HepG2 (cell line): ENCODE results near the gene TSPAN18. TPM values are rescaled to one million over a fixed set of nuclear protein-coding genes. Genes with fewer than 3 reads are reported as not detected.

Experiments
- ATAC-seq: fragments of 200-7000 bp; cut with Tn5 transposase; 3 replicates; pipeline ENCODE4 v1.9.1; 2020; ENCODE audit warnings: mild to moderate bottlenecking, moderate library complexity
- BruUV-seq: library from RNA; stranded (reverse); fragments of 400-500 nt; replicated peaks from 2 replicates; lab custom pipeline; 2021; lab: Mats Ljungman, UMichigan
- CTCF ChIA-PET: fragments of 300-600 bp; formaldehyde crosslinking; extraction: SDS; loops from one replicate; lab custom pipeline; 2021; ENCODE audit warnings: low total read pairs, inconsistent platforms, low intra/inter-chr PET ratio; lab: Yijun Ruan, JAX
- POLR2A ChIA-PET: fragments of 350-600 bp; sonication (Branson Sonifier 250); formaldehyde crosslinking; loops from one replicate; lab custom pipeline; 2020; ENCODE audit warnings: antibody characterized with exemption, inconsistent platforms; lab: Yijun Ruan, JAX
- DNase-seq: peaks from one replicate; pipeline ENCODE4 v3.0.0-alpha.2; 2015; ENCODE audit warnings: low spot score
- FAIRE-seq: peaks from 3 replicates; lab custom pipeline; 2011; peaks lifted over from hg19 to GRCh38; lab: Jason Lieb, UNC
- H2AFZ ChIP-seq: one replicate; pipeline ENCODE4 v1.6.1; 2011; ENCODE audit warnings: low read length, inconsistent platforms
- H3K27ac ChIP-seq: fragments of 300-600 bp; 3 replicates; pipeline ENCODE4 v1.8.0; 2011; ENCODE audit warnings: mixed run types, mild to moderate bottlenecking, mixed read lengths, low read length, inconsistent platforms; ENCODE audit not compliant: insufficient read depth; ENCODE audit errors: extremely low read length
- H3K27me3 ChIP-seq, 2 experiments: fragments of 200-600 bp in 1 of 2; 2 replicates in 1 of 2; 3 replicates in 1 of 2; pipeline versions ENCODE4 v1.6.0 to v1.8.0; 2011; ENCODE audit warnings: low read length in 2 of 2, mild to moderate bottlenecking in 2 of 2, moderate library complexity in 2 of 2, inconsistent platforms in 1 of 2; ENCODE audit not compliant: insufficient read depth in 2 of 2, control insufficient read depth in 1 of 2
- H3K36me3 ChIP-seq, 2 experiments: fragments of 200-600 bp in 1 of 2; replicated peaks in 1 of 2; 2 replicates in 1 of 2; 3 replicates in 1 of 2; pipeline versions ENCODE4 v1.5.1 to v1.8.0; 2011; ENCODE audit warnings: low read length in 2 of 2, inconsistent platforms in 1 of 2; ENCODE audit not compliant: insufficient read depth in 2 of 2, control insufficient read depth in 1 of 2
- H3K4me1 ChIP-seq: 2 replicates; pipeline ENCODE4 v1.5.1; 2012; ENCODE audit warnings: low read length, inconsistent platforms; ENCODE audit not compliant: insufficient read depth
- H3K4me2 ChIP-seq: 2 replicates; pipeline ENCODE4 v1.6.0; 2011; ENCODE audit warnings: low read depth, low read length, inconsistent platforms
- H3K4me3 ChIP-seq, 3 experiments: fragments of 200-600 bp in 1 of 3; sonication (generic), shearing (Covaris generic) in 1 of 3; replicated peaks in 1 of 3; 2 replicates each; pipeline ENCODE4 v1.5.1; 2011 to 2016; ENCODE audit warnings: low read length in 3 of 3, inconsistent platforms in 2 of 3, low read depth in 2 of 3, mild to moderate bottlenecking in 2 of 3, control low read depth in 1 of 3, mixed read lengths in 1 of 3; ENCODE audit not compliant: insufficient read depth in 1 of 3
- H3K79me2 ChIP-seq: one replicate; pipeline ENCODE4 v1.6.1; 2011; ENCODE audit warnings: low read length, inconsistent platforms; ENCODE audit not compliant: insufficient read depth
- H3K9ac ChIP-seq: 2 replicates; pipeline ENCODE4 v1.6.0; 2011; ENCODE audit warnings: mild to moderate bottlenecking, low read depth, low read length, inconsistent platforms; ENCODE audit not compliant: insufficient read depth
- H3K9me3 ChIP-seq: 2 replicates; pipeline ENCODE4 v1.5.1; 2012; ENCODE audit warnings: mild to moderate bottlenecking, low read length
- H4K20me1 ChIP-seq: 2 replicates; pipeline ENCODE4 v1.6.0; 2011; ENCODE audit warnings: inconsistent platforms, mild to moderate bottlenecking, low read length, moderate library complexity; ENCODE audit not compliant: insufficient read depth
- BRD4 ChIP-seq: sonication (generic); formaldehyde crosslinking; IDR thresholded peaks from 2 replicates; pipeline ENCODE4 v1.4.0; 2020; ENCODE audit warnings: missing genetic modification reagents
- CBX5 ChIP-seq: sonication (generic); formaldehyde crosslinking; IDR thresholded peaks from 2 replicates; pipeline ENCODE4 v1.4.0; 2020; ENCODE audit warnings: missing genetic modification reagents, borderline replicate concordance
- FIP1L1 ChIP-seq: fragments of 200-400 bp; formaldehyde crosslinking; IDR thresholded peaks from 2 replicates; pipeline ENCODE4 v1.6.1; 2018; ENCODE audit warnings: low read depth, mild to moderate bottlenecking, low read length, moderate library complexity, borderline replicate concordance; ENCODE audit not compliant: insufficient read depth
- HDAC6 ChIP-seq: fragments of 200-600 bp; sonication (generic); IDR thresholded peaks from 2 replicates; pipeline ENCODE4 v1.7.0; 2017; ENCODE audit warnings: mild to moderate bottlenecking, antibody characterized with exemption, low read length, low read depth
- IKZF1 ChIP-seq: fragments of 450-650 bp; IDR thresholded peaks from 2 replicates; pipeline ENCODE4 v1.7.1; 2016
- PRMT3 ChIP-seq: sonication (generic); formaldehyde crosslinking; IDR thresholded peaks from 2 replicates; pipeline ENCODE4 v1.8.1; 2022; ENCODE audit warnings: low read depth, mild to moderate bottlenecking, moderate library complexity, missing genetic modification reagents, borderline replicate concordance
- ZFP36 ChIP-seq: fragments of 150-350 bp; IDR thresholded peaks from 2 replicates; pipeline ENCODE4 v1.6.1; 2018; ENCODE audit warnings: borderline replicate concordance, low read length, low read depth; ENCODE audit not compliant: partially characterized antibody
- ZNF12 ChIP-seq: sonication (generic); formaldehyde crosslinking; IDR thresholded peaks from 2 replicates; pipeline ENCODE4 v1.5.0; 2020; ENCODE audit warnings: missing genetic modification reagents
- ZNF383 ChIP-seq: sonication (generic); formaldehyde crosslinking; IDR thresholded peaks from 2 replicates; pipeline ENCODE4 v1.4.0; 2020; ENCODE audit warnings: missing genetic modification reagents, mild to moderate bottlenecking, borderline replicate concordance
- WGBS: methylation state at CpG from one replicate; pipeline ENCODE4 v1.1.6; 2017; ENCODE audit warnings: low lambda C conversion rate; 5-methylcytosine and 5-hydroxymethylcytosine counted together
- in situ Hi-C: cut with HindIII; loops from 2 replicates; pipeline ENCODE4 v1.10.0; 2017; ENCODE audit warnings: low pct_unique_long_range_greater_than_20kb; ENCODE audit not compliant: extremely low pct_ligation_motif_present
- intact Hi-C: fragments of 100-400 bp; cut with micrococcal nuclease; formaldehyde crosslinking; loops from one replicate; pipeline ENCODE4 v1.10.0; 2022; ENCODE audit not compliant: unreplicated experiment
- polyA plus RNA-seq, 8 experiments: library from polyadenylated mRNA; depleted of rRNA in 3 of 8; stranded (reverse) in 7 of 8; unstranded in 1 of 8; fragments of >200 nt; fragmentation: Illumina TruSeq in 4 of 8; extraction: Trizol in 4 of 8; gene quantifications; 2 replicates each; pipeline versions ENCODE4 v1.2.1 to v1.2.3, GENCODE V29; 2011 to 2016; ENCODE audit warnings: low read depth in 4 of 8, missing spikeins in 1 of 8, mixed read lengths in 1 of 8; ENCODE audit not compliant: insufficient read depth in 1 of 8
- total RNA-seq, 5 experiments: library from RNA; depleted of rRNA; stranded (reverse); fragments of >200 nt; fragmentation: Illumina TruSeq; extraction: Trizol; gene quantifications; 2 replicates each; pipeline ENCODE4 v1.2.3, GENCODE V29; 2016; ENCODE audit warnings: low read depth in 1 of 5
- TF ChIP-seq, protein P1 (sequence below), 2 experiments: sonication (generic) in 1 of 2; formaldehyde crosslinking in 1 of 2; IDR thresholded peaks; 2 replicates each; pipeline versions ENCODE4 v1.5.1 to v1.6.1; 2011 to 2020; ENCODE audit warnings: borderline replicate concordance in 1 of 2, low read depth in 1 of 2, low read length in 1 of 2, mild to moderate bottlenecking in 1 of 2, missing genetic modification reagents in 1 of 2, moderate library complexity in 1 of 2

The TSPAN18 gene
- total and polyA plus RNA-seq, 2 of the 13 experiments (the other 11 are each of a cell fraction or from before 2014, with no cell fraction given), result not detected

DNA sequence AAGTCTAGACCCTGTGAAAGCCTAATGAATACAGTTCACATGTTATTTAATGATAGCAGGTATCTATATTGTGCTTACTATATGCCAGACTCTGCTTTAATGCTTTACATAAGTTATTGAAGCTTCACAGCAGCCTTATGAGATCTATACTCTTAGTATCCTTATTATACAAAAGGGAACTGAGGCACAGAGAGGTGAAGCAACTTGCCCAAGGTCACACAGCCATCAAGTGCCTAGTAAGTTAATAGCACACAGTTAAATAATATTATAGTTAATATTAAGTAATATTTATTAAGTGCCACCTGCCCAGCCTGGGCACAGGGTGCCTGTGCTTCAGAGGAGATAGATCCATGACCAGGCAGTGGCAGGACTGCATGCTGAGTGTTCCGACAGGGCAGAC is 145.8 kb downstream of the TSPAN18 start:
- ChIA-PET POLR2A (no interaction called here), CTCF (no interaction called here)
- BruUV-seq, result no TSS peak
- Histone ChIP-seq H3K27me3 (peaks cover 0 to 11% of the 10 kb centered on the region in 2 experiments; a peak in 1 of 5 replicates), H3K36me3 (no peaks in the 10 kb centered on the region), H3K4me2 (no peak overlapping the region), H3K9ac (no peak overlapping the region), H3K4me3 (no peak overlapping the region), H3K4me1 (no peaks in the 10 kb centered on the region), H3K79me2 (no peaks in the 10 kb centered on the region), H3K9me3 (no peaks in the 10 kb centered on the region), H2AFZ (no peak overlapping the region), H3K27ac (no peak overlapping the region), H4K20me1 (no peaks in the 10 kb centered on the region)
- in situ Hi-C loops, result no loop called here
- TF ChIP-seq ZFP36 (no peak), ZNF12 (CRISPR knock-in tag) (no peak), BRD4 (CRISPR knock-in tag) (no peak), ZNF383 (CRISPR knock-in tag) (no peak), PRMT3 (CRISPR knock-in tag) (no peak), IKZF1 (no peak), HDAC6 (no peak), FIP1L1 (no peak), CBX5 (CRISPR knock-in tag) (no peak)
- TF ChIP-seq, protein P1, sequence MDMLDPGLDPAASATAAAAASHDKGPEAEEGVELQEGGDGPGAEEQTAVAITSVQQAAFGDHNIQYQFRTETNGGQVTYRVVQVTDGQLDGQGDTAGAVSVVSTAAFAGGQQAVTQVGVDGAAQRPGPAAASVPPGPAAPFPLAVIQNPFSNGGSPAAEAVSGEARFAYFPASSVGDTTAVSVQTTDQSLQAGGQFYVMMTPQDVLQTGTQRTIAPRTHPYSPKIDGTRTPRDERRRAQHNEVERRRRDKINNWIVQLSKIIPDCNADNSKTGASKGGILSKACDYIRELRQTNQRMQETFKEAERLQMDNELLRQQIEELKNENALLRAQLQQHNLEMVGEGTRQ (IDR thresholded peaks at IDR 0.05; ENCODE audit: low read depth, low read length), result no peak
- TF ChIP-seq, protein P1 (CRISPR knock-in tag; IDR thresholded peaks at IDR 0.05; ENCODE audit: borderline replicate concordance), result no peak
- FAIRE-seq, result no peak
- intact Hi-C loops, result no loop called here
- ATAC-seq, result no peak
- WGBS, result 25% methylated on average over 1 of the region's 1 CpG
- no peak for DNase-seq
